Motor neuron (in vitro differentiated cells): ENCODE results near the gene ZNF296. TPM values are rescaled to one million over a fixed set of nuclear protein-coding genes. Genes with fewer than 3 reads are reported as not detected.
"Not testable (repeated sequence)": the region's sequence is repeated elsewhere in the genome, so short reads cannot be mapped to it uniquely, and the experiment has no call there.

Source experiments
- ATAC-seq, 8 experiments: fragments of 200-7000 bp; cut with Tn5 transposase; replicated peaks in 6 of 8; 2 replicates each; pipeline ENCODE4 v1.8.0; 2021; ENCODE audit warnings: mild to moderate bottlenecking in 8 of 8, moderate library complexity in 8 of 8
- H3K27ac ChIP-seq, 2 donors: fragments of 250-450 bp; sonication (Bioruptor Pico); 2 replicates each; pipeline ENCODE4 v1.9.0; 2021; ENCODE audit warnings: antibody characterized with exemption in 2 of 2, mild to moderate bottlenecking in 2 of 2, moderate library complexity in 1 of 2
- H3K4me1 ChIP-seq, 2 donors: fragments of 250-450 bp; sonication (Bioruptor Pico); replicated peaks in 1 of 2; 2 replicates each; pipeline ENCODE4 v1.6.1; 2021; ENCODE audit warnings: antibody characterized with exemption in 2 of 2, mild to moderate bottlenecking in 2 of 2, moderate library complexity in 1 of 2
- H3K4me3 ChIP-seq, 5 donors: fragments of 250-450 bp; sonication (Bioruptor Pico); 2 replicates each; pipeline ENCODE4 v1.9.0; 2021; ENCODE audit warnings: antibody characterized with exemption in 5 of 5, mild to moderate bottlenecking in 5 of 5, moderate library complexity in 4 of 5
- WGBS, 10 experiments: fragments of 450-650 bp; shearing (Covaris generic); methylation state at CpG; one replicate each; pipeline ENCODE4 v1.0.0; 2022; 5-methylcytosine and 5-hydroxymethylcytosine counted together
- in situ Hi-C, 9 experiments: fragments of 400-800 bp; cut with MboI; loops; one replicate each; pipeline ENCODE4 v1.15.0; 2021; ENCODE audit warnings: low sequenced_read_pairs in 9 of 9, low pct_unique_long_range_greater_than_20kb in 2 of 9; ENCODE audit not compliant: unreplicated experiment in 9 of 9
- total RNA-seq, 8 experiments: library from RNA; unstranded; fragments of 300-600 nt; gene quantifications; 2 replicates each; pipeline versions ENCODE4 v1.2.3 to v1.2.4, GENCODE V29; 2022

Gene ZNF296
- total RNA-seq, 8 experiments from 2014 or later, result 0.46 to 1.9 (median 0.85) TPM

GRCh38 chr19:45114116-45114515, 37.8 kb upstream of the ZNF296 start:
- Histone ChIP-seq H3K27ac (no peak overlapping the region), H3K4me3 (no peak overlapping the region), H3K4me1 (peaks cover 0 to 8% of the 10 kb centered on the region in 2 donors)
- no peak for ATAC-seq
- in situ Hi-C loops, result no loop called here
- 83 to 100% (median 100%) methylated on average over 1 to 3 of the region's 4 CpGs; no CpG with 5 or more reads in 3 of the 10 experiments for WGBS, 10 experiments

GRCh38 chr19:45113628-45114027, 37.4 kb upstream of the ZNF296 start:
- no peak overlapping the region for H3K4me3 ChIP-seq
- no peak overlapping the region for H3K27ac ChIP-seq
- WGBS, 10 experiments, result 20 to 100% (median 73%) methylated on average over 1 to 4 of the region's 9 CpGs; no CpG with 5 or more reads in 5 of the 10 experiments
- H3K4me1 ChIP-seq, result peaks cover 0 to 8% of the 10 kb centered on the region in 2 donors
- ATAC-seq, result peak in 2 of 8 experiments; percentile 15 to 42
- in situ Hi-C loops, result no loop called here

- WGBS, 10 experiments, result 86 to 100% (median 95%) methylated on average over 1 to 4 of the region's 11 CpGs; no CpG with 5 or more reads in 1 of the 10 experiments
- in situ Hi-C loops, result no loop called here
Observed at GRCh38 chr19:45112111-45112827, 36.0 kb upstream of the ZNF296 start.

GRCh38 chr19:45110851-45111266, 34.6 kb upstream of the ZNF296 start:
- in situ Hi-C loops, result no loop called here
- Histone ChIP-seq H3K4me1 (peaks cover 2 to 6% of the 10 kb centered on the region in 2 donors), H3K27ac (no peak overlapping the region), H3K4me3 (no peak overlapping the region)
- WGBS, 10 experiments, result 70 to 100% (median 93%) methylated on average over 1 to 4 of the region's 5 CpGs; no CpG with 5 or more reads in 3 of the 10 experiments
- ATAC-seq, result no peak

More at GRCh38 chr19:45112111-45112827, 36.0 kb upstream of the ZNF296 start:
- ATAC-seq, result no peak
- Histone ChIP-seq H3K27ac (no peak overlapping the region), H3K4me1 (peaks cover 6% of the 10 kb centered on the region in 2 donors), H3K4me3 (no peak overlapping the region)

GRCh38 chr19:45107621-45108150, 31.4 kb upstream of the ZNF296 start:
- peak overlapping the region in 1 of 2 donors; percentile 17 for H3K27ac ChIP-seq
- ATAC-seq, result peak in 1 of 8 experiments; percentile 50
- in situ Hi-C loops, result no loop called here
- 69 to 100% (median 80%) methylated on average over 1 to 12 of the region's 12 CpGs; no CpG with 5 or more reads in 1 of the 10 experiments for WGBS, 10 experiments
- no peak overlapping the region for H3K4me3 ChIP-seq
- peaks cover 18 to 19% of the 10 kb centered on the region in 2 donors for H3K4me1 ChIP-seq

- 25 to 98% (median 85%) methylated on average over 1 to 11 of the region's 11 CpGs; no CpG with 5 or more reads in 3 of the 10 experiments for WGBS, 10 experiments
- in situ Hi-C loops, ATAC-seq, H3K27ac ChIP-seq, H3K4me3 ChIP-seq: not testable (repeated sequence)
- H3K4me1 ChIP-seq, result peaks cover 24 to 26% of the 10 kb centered on the region in 2 donors
Observed at GRCh38 chr19:45106363-45106762, 30.1 kb upstream of the ZNF296 start.

- in situ Hi-C loops, result no loop called here
Observed at GRCh38 chr19:45104658-45105349, 28.5 kb upstream of the ZNF296 start.

GRCh38 chr19:45103508-45104319, 27.4 kb upstream of the ZNF296 start:
- Histone ChIP-seq H3K27ac (peak overlapping the region in 1 of 2 donors; percentile 25), H3K4me1 (peaks cover 42 to 50% of the 10 kb centered on the region in 2 donors), H3K4me3 (no peak overlapping the region)
- in situ Hi-C loops, result no loop called here
- peak; percentile 33 to 77 (median 60) for ATAC-seq
- 50 to 100% (median 66%) methylated on average over 2 to 5 of the region's 26 CpGs; no CpG with 5 or more reads in 6 of the 10 experiments for WGBS, 10 experiments

More at GRCh38 chr19:45104658-45105349, 28.5 kb upstream of the ZNF296 start:
- H3K4me1 ChIP-seq, result peaks cover 35 to 39% of the 10 kb centered on the region in 2 donors
- 88 to 100% (median 91%) methylated on average over 2 to 8 of the region's 16 CpGs; no CpG with 5 or more reads in 4 of the 10 experiments for WGBS, 10 experiments
- no peak for ATAC-seq
- no peak overlapping the region for H3K4me3 ChIP-seq
- H3K27ac ChIP-seq, result no peak overlapping the region

- H3K27ac ChIP-seq, result peak overlapping the region in 1 of 2 donors; percentile 25
- WGBS, 10 experiments, result 64 to 80% methylated on average over 1 to 6 of the region's 15 CpGs; no CpG with 5 or more reads in 8 of the 10 experiments
- H3K4me3 ChIP-seq, result no peak overlapping the region
- in situ Hi-C loops, result no loop called here
- ATAC-seq, result peak in 5 of 8 experiments; percentile 6 to 27 (median 15)
- H3K4me1 ChIP-seq, result peaks cover 48 to 55% of the 10 kb centered on the region in 2 donors
Observed at GRCh38 chr19:45103156-45103507, 26.9 kb upstream of the ZNF296 start.

GRCh38 chr19:45102481-45102880, 26.2 kb upstream of the ZNF296 start:
- Histone ChIP-seq H3K4me3 (no peak overlapping the region), H3K27ac (no peak overlapping the region), H3K4me1 (peaks cover 55 to 57% of the 10 kb centered on the region in 2 donors)
- ATAC-seq, result no peak
- WGBS, 10 experiments, result 69 to 100% (median 100%) methylated on average over 1 to 4 of the region's 7 CpGs; no CpG with 5 or more reads in 5 of the 10 experiments
- in situ Hi-C loops, result no loop called here

GRCh38 chr19:45101806-45102205, 25.5 kb upstream of the ZNF296 start:
- no peak overlapping the region for H3K4me3 ChIP-seq
- H3K27ac ChIP-seq, result peak overlapping the region in 1 of 2 donors; percentile 79
- in situ Hi-C loops, result no loop called here
- H3K4me1 ChIP-seq, result peaks cover 57% of the 10 kb centered on the region in 2 donors
- no peak for ATAC-seq
- 58 to 100% (median 94%) methylated on average over 2 to 5 of the region's 8 CpGs; no CpG with 5 or more reads in 7 of the 10 experiments for WGBS, 10 experiments

- H3K27ac ChIP-seq, result peak overlapping the region; percentile 22 to 79
- peak in 4 of 8 experiments; percentile 11 to 40 (median 22) for ATAC-seq
- in situ Hi-C loops, result no loop called here
- no peak overlapping the region for H3K4me3 ChIP-seq
- peaks cover 57% of the 10 kb centered on the region in 2 donors for H3K4me1 ChIP-seq
- WGBS, 10 experiments, result 17 to 100% (median 52%) methylated on average over 1 to 8 of the region's 8 CpGs; no CpG with 5 or more reads in 4 of the 10 experiments
Observed at GRCh38 chr19:45100846-45101252, 24.6 kb upstream of the ZNF296 start.
